ENCODE results near the gene ENTPD1. TPM values are rescaled to one million over a fixed set of nuclear protein-coding genes. Genes with fewer than 3 reads are reported as not detected.
"Not testable (repeated sequence)": the region's sequence is repeated elsewhere in the genome, so short reads cannot be mapped to it uniquely, and the experiment has no call there.

Gene ENTPD1
- total RNA-seq, 4 donors from 2014 or later = 7.2 to 19.3 (median 13.4) TPM

DNA sequence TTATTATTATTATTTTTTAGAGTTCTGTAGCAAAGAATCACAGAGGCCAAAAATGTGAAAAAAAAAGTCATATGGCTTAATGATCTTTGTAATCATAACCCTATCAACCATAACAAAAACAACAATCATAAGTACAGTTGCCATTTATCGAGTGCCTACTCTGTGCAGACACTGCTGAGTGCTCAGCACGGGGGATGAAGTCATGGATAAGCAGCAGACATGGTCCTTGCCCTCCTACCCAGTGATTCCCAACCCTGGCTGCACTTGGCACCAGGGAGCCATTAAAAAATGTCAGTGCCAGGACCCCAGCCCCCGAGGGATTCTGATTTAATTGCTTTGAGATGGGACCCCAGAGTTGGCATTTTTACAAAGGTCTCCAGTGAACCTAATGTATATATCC, 38.2 kb downstream of the ENTPD1 start:
- Histone ChIP-seq H3K27ac (peak overlapping the region; percentile 71 to 74 (median 71)), H3K4me3 (replicated peaks in 1 of 3) (no peak overlapping the region), H3K27me3 (no peaks in the 10 kb centered on the region), H3K36me3 (no peaks in the 10 kb centered on the region), H3K4me1 (peaks cover 16 to 50% of the 10 kb centered on the region in 2 donors), H3K9me3 (no peaks in the 10 kb centered on the region)
- intact Hi-C loops (cut with DNase I) = no loop called here
- 57 to 64% methylated on average over 3 of the region's 3 CpGs for WGBS, 2 donors
- TF ChIP-seq POLR2A (IDR thresholded peaks at IDR 0.05) = no peak
- TF ChIP-seq, protein P1, sequence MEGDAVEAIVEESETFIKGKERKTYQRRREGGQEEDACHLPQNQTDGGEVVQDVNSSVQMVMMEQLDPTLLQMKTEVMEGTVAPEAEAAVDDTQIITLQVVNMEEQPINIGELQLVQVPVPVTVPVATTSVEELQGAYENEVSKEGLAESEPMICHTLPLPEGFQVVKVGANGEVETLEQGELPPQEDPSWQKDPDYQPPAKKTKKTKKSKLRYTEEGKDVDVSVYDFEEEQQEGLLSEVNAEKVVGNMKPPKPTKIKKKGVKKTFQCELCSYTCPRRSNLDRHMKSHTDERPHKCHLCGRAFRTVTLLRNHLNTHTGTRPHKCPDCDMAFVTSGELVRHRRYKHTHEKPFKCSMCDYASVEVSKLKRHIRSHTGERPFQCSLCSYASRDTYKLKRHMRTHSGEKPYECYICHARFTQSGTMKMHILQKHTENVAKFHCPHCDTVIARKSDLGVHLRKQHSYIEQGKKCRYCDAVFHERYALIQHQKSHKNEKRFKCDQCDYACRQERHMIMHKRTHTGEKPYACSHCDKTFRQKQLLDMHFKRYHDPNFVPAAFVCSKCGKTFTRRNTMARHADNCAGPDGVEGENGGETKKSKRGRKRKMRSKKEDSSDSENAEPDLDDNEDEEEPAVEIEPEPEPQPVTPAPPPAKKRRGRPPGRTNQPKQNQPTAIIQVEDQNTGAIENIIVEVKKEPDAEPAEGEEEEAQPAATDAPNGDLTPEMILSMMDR (IDR thresholded peaks at IDR 0.05) = no peak
- peak in 1 of 2 donors; percentile 53 for DNase-seq

DNA sequence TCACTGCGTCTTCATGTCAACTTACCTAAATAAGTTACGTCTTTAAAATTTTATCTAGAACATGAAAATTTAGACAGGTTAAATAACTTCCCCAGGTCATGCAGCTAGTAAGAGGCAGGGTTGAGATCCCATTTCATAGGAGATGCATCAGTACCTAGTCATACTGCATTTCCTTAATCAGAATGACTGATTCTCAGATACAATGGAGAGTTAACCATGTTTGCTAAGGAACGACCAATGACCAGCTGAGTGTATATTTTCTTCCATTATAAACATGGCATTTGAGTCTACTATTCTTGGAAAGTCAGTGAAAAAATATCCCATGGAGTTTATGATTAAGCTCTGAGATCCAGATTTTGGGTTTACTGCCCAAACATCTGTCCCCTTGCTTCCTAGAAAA, 39.6 kb downstream of the ENTPD1 start:
- WGBS, 2 donors = 93 to 97% methylated on average over 3 of the region's 3 CpGs
- no peaks in the 10 kb centered on the region for H3K27me3 ChIP-seq
- TF ChIP-seq POLR2A (IDR thresholded peaks at IDR 0.05) = no peak
- no peak overlapping the region for H3K4me3 ChIP-seq (replicated peaks in 1 of 3)
- H3K4me1 ChIP-seq = peaks cover 16 to 43% of the 10 kb centered on the region in 2 donors
- H3K9me3 ChIP-seq = no peaks in the 10 kb centered on the region
- DNase-seq = no peak
- H3K27ac ChIP-seq = no peak overlapping the region
- intact Hi-C loops (cut with DNase I) = no loop called here
- no peaks in the 10 kb centered on the region for H3K36me3 ChIP-seq

DNA sequence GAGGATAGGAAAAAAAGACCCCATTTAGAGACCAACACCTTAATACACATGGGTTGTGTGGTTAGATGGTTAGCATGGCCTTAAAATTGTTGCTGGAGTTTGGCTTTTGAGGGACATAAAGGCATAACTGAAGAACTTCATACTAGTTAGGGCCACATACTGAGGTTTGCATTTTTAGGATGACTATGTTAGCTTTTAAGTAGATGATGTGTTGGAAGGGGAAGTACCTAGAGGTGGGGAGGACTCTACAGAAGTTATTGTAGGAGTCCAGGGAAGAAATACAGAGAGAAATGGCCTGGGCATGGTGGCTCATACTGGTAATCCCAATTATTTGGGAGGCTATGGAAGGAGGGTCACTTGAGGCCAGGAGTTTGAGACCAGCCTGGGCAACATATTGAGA, 40.5 kb downstream of the ENTPD1 start:
- no peaks in the 10 kb centered on the region for H3K9me3 ChIP-seq
- H3K4me3 ChIP-seq (replicated peaks in 1 of 3) = no peak overlapping the region
- H3K36me3 ChIP-seq = no peaks in the 10 kb centered on the region
- intact Hi-C loops (cut with DNase I) = no loop called here
- TF ChIP-seq, protein P1 (IDR thresholded peaks at IDR 0.05) = no peak
- TF ChIP-seq POLR2A (IDR thresholded peaks at IDR 0.05) = no peak
- no peak for DNase-seq
- no peaks in the 10 kb centered on the region for H3K27me3 ChIP-seq
- peaks cover 16 to 43% of the 10 kb centered on the region in 2 donors for H3K4me1 ChIP-seq
- H3K27ac ChIP-seq = no peak overlapping the region

DNA sequence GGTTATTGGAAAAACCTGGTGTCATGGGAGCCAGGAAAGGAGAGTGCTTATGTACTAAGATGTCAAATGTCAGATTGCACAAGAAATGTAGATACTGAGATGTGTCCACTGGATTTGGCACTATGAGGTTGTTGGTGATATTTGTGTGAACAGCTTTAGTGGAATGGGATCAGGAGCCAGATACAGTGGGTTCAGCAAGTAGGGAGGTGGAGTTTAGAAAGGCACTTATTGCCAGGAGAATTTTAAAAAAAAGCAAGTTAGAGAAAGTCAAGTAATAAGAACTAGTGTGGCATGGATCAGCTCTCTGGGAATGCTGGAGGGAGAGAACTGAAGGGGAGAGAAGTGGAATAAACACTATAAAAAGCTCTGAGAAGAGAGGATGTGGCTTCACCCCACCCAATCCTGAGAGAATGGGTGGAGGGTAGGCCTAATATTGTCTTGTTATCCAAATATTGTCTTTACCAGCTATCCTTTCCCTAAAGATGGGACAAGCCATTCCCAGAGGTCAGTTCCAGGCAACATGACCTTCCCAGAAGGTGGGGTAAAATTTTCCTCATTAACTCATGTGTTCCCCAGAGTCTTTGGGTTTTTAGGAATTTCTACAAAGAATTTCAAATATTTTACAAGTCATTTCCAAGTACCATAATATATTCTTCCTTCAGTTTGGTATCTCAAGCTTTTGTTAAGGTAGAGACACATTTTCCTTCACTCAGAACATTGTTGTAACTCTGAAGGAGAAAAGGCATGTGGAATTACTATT, 42.3 kb downstream of the ENTPD1 start:
- DNase-seq = no peak
- peak overlapping the region in 1 of 3 donors; percentile 7 for H3K27ac ChIP-seq

DNA sequence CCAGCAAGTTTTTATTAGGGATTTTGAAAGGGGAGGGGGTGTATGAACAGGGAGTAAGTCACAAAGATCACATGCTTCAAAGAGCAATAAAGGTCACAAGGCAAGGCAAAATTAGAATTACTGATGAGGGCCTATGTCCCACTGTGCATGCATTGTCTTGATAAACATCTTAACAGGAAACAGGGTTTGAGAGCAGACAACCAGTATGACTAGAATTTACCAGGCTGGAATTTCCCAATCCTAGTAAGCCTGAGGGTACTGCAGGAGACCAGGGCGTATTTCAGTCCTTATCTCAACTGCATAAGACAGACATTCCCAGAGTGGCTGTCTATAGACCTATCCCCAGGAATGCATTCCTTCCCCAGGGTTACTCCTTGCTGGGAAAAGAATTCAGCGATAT, 44.3 kb downstream of the ENTPD1 start:
- intact Hi-C loops (cut with DNase I); DNase-seq; H3K4me3 ChIP-seq (replicated peaks in 1 of 3); H3K27me3 ChIP-seq; H3K36me3 ChIP-seq; H3K27ac ChIP-seq; H3K4me1 ChIP-seq; H3K9me3 ChIP-seq: not testable (repeated sequence)
- WGBS, 2 donors = 89 to 93% methylated on average over 2 of the region's 2 CpGs

More for the DNA sequence above, 42.3 kb downstream of the ENTPD1 start:
- no peaks in the 10 kb centered on the region for H3K27me3 ChIP-seq
- TF ChIP-seq, protein P1 (IDR thresholded peaks at IDR 0.05) = no peak
- no peak for TF ChIP-seq POLR2A (IDR thresholded peaks at IDR 0.05)
- no peak overlapping the region for H3K4me3 ChIP-seq (replicated peaks in 1 of 3)
- no peaks in the 10 kb centered on the region for H3K36me3 ChIP-seq
- peaks cover 8 to 27% of the 10 kb centered on the region in 2 donors for H3K4me1 ChIP-seq
- intact Hi-C loops (cut with DNase I) = no loop called here
- H3K9me3 ChIP-seq = no peaks in the 10 kb centered on the region

DNA sequence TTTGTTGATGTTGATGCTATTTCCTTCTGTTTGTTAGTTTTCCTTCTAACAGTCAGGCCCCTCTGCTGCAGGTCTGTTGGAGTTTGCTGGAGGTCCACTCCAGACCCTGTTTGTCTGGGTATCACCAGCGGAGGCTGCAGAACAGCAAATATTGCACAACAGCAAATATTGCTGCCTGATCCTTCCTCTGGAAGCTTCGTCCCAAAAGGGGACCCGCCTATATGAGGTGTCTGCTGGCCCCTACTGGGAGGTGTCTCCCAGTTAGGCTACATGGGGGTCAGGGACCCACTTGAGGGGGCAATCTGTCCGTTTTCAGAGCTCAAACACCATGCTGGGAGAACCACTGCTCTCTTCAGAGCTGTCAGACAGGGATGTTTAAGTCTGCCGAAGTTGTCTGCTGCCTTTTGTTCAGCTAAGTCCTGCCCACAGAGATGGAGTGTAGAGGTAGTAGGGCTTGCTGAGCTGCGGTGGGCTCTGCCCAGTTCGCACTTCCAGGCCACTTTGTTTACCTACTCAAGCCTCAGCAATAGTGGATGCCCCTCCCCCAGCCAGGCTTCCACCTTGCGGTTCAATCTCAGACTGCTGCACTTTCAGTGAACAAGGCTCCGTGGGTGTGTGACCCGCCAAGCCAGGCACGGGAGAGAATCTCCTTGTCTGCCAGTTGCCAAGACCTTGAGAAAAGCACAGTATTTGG, 50.9 kb downstream of the ENTPD1 start:
- H3K27ac ChIP-seq; H3K9me3 ChIP-seq; H3K27me3 ChIP-seq; H3K4me3 ChIP-seq (replicated peaks in 1 of 3); intact Hi-C loops (cut with DNase I); H3K36me3 ChIP-seq; DNase-seq; H3K4me1 ChIP-seq: not testable (repeated sequence)
- whole genome bisulfite sequencing, 2 donors = 85 to 88% methylated on average over 11 of the region's 11 CpGs

DNA sequence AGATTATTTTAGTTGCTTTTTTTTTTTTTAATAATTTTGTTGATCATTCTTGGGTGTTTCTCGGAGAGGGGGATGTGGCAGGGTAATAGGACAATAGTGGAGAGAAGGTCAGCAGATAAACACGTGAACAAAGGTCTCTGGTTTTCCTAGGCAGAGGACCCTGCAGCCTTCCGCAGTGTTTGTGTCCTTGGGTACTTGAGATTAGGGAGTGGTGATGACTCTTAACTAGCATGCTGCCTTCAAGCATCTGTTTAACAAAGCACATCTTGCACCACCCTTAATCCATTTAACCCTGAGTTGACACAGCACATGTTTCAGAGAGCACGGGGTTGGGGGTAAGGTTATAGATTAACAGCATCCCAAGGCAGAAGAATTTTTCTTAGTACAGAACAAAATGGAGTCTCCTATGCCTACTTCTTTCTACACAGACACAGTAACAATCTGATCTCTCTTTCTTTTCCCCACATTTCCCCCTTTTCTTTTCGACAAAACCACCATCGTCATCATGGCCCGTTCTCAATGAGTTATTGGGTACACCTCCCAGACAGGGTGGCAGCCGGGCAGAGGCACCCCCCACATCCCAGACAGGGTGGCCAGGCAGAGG, 52.8 kb downstream of the ENTPD1 start:
- 84 to 89% methylated on average over 8 of the region's 8 CpGs for WGBS, 2 donors
- H3K4me1 ChIP-seq; H3K27ac ChIP-seq; H3K27me3 ChIP-seq; DNase-seq; H3K4me3 ChIP-seq (replicated peaks in 1 of 3); intact Hi-C loops (cut with DNase I); H3K9me3 ChIP-seq; H3K36me3 ChIP-seq: not testable (repeated sequence)

Measured in thyroid gland (tissue), 4 donors.